K562 (cell line): ENCODE results near the gene SEMA4F. TPM values are rescaled to one million over a fixed set of nuclear protein-coding genes. Genes with fewer than 3 reads are reported as not detected.

ENCODE experiments used
- ATAC-seq: fragments of 200-7000 bp; cut with Tn5 transposase; 3 replicates; pipeline ENCODE4 v1.9.1; 2020; ENCODE audit warnings: moderate library complexity
- BruUV-seq: library from RNA; stranded (reverse); fragments of 400-500 nt; replicated peaks from 2 replicates; lab custom pipeline; 2021; lab: Mats Ljungman, UMichigan
- CTCF ChIA-PET: fragments of 300-600 bp; formaldehyde crosslinking; extraction: SDS; loops from one replicate; lab custom pipeline; 2021; ENCODE audit warnings: low intra/inter-chr PET ratio; lab: Yijun Ruan, JAX
- POLR2A ChIA-PET: fragments of 300-600, 350-650 bp; sonication (Branson Sonifier 250); formaldehyde crosslinking; extraction: SDS; loops from one replicate; lab custom pipeline; 2021; ENCODE audit warnings: antibody characterized with exemption, inconsistent platforms; lab: Yijun Ruan, JAX
- DNase-seq, 4 experiments: peaks; one replicate each; pipeline versions ENCODE4 v3.0.0 to v3.0.0-alpha.2; 2011 to 2018; ENCODE audit warnings: low spot score in 3 of 4, mixed read lengths in 3 of 4; ENCODE audit errors: extremely low read depth in 1 of 4
- FAIRE-seq: peaks from 2 replicates; lab custom pipeline; 2011; peaks lifted over from hg19 to GRCh38; lab: Jason Lieb, UNC
- H2AFZ ChIP-seq: 2 replicates; pipeline ENCODE4 v1.6.0; 2011; ENCODE audit warnings: low read depth, low read length, control low read depth, inconsistent platforms
- H3K27ac ChIP-seq: fragments of 200-600 bp; 3 replicates; pipeline ENCODE4 v1.8.0; 2011; ENCODE audit warnings: low read depth, mild to moderate bottlenecking, control low read depth, inconsistent platforms, low read length, moderate library complexity, mixed read lengths; ENCODE audit errors: extremely low read depth
- H3K27me3 ChIP-seq, 2 experiments: fragments of 300-600 bp in 1 of 2; 2 replicates in 1 of 2; 3 replicates in 1 of 2; pipeline versions ENCODE4 v1.6.0 to v1.8.0; 2011; ENCODE audit warnings: inconsistent platforms in 2 of 2, low read length in 2 of 2, mild to moderate bottlenecking in 1 of 2, mixed read lengths in 1 of 2, moderate library complexity in 1 of 2; ENCODE audit not compliant: control insufficient read depth in 2 of 2, insufficient read depth in 2 of 2
- H3K36me3 ChIP-seq: fragments of 300-600 bp; 3 replicates; pipeline ENCODE4 v1.8.0; 2011; ENCODE audit warnings: mild to moderate bottlenecking, low read length, inconsistent platforms; ENCODE audit not compliant: control insufficient read depth, insufficient read depth
- H3K4me1 ChIP-seq, 2 experiments: fragments of 200-600 bp in 1 of 2; replicated peaks in 1 of 2; 2 replicates in 1 of 2; 3 replicates in 1 of 2; pipeline versions ENCODE4 v1.5.1 to v1.8.0; 2011; ENCODE audit warnings: inconsistent platforms in 2 of 2, low read length in 2 of 2, mild to moderate bottlenecking in 1 of 2, mixed read lengths in 1 of 2, moderate library complexity in 1 of 2; ENCODE audit not compliant: control insufficient read depth in 2 of 2, insufficient read depth in 2 of 2
- H3K4me2 ChIP-seq: 2 replicates; pipeline ENCODE4 v1.6.1; 2011; ENCODE audit warnings: low read length, control low read depth, inconsistent platforms, mixed read lengths; ENCODE audit not compliant: insufficient read depth
- H3K4me3 ChIP-seq: fragments of 200-600 bp; sonication (generic), shearing (Covaris generic); 2 replicates; pipeline ENCODE4 v1.5.1; 2016; ENCODE audit warnings: control low read depth, inconsistent platforms
- H3K79me2 ChIP-seq: fragments of 200-600 bp; 3 replicates; pipeline ENCODE4 v1.8.0; 2011; ENCODE audit warnings: low read length, inconsistent platforms; ENCODE audit not compliant: control insufficient read depth, insufficient read depth
- H3K9ac ChIP-seq, 2 experiments: 2 replicates each; pipeline versions ENCODE4 v1.6.0 to v1.6.1; 2011; ENCODE audit warnings: low read depth in 2 of 2, low read length in 2 of 2, control low read depth in 1 of 2, inconsistent platforms in 1 of 2, mild to moderate bottlenecking in 1 of 2, mixed read lengths in 1 of 2; ENCODE audit not compliant: insufficient read depth in 1 of 2
- H3K9me1 ChIP-seq: one replicate; pipeline ENCODE4 v1.6.0; 2011; ENCODE audit warnings: inconsistent platforms, mild to moderate bottlenecking, low read length, moderate library complexity; ENCODE audit not compliant: control insufficient read depth, insufficient read depth
- H3K9me3 ChIP-seq: replicated peaks from 2 replicates; pipeline ENCODE4 v1.5.1; 2011; ENCODE audit warnings: low read depth, low read length, inconsistent platforms; ENCODE audit not compliant: control insufficient read depth, insufficient read depth
- H4K20me1 ChIP-seq: replicated peaks from 2 replicates; pipeline ENCODE4 v1.6.1; 2011; ENCODE audit warnings: low read length, inconsistent platforms, mixed read lengths; ENCODE audit not compliant: control insufficient read depth, insufficient read depth
- BCL6 ChIP-seq: fragments of 250-450 bp; sonication (Bioruptor Pico); IDR thresholded peaks from 2 replicates; pipeline ENCODE4 v1.4.0; 2020
- ILK ChIP-seq: fragments of 450-650 bp; IDR thresholded peaks from 2 replicates; pipeline ENCODE4 v1.6.1; 2016; ENCODE audit warnings: missing genetic modification characterization, low read depth, mild to moderate bottlenecking, missing compliant biosample characterization, moderate library complexity, borderline replicate concordance
- RUNX1 ChIP-seq: sonication (generic); IDR thresholded peaks from 2 replicates; pipeline ENCODE4 v1.6.1; 2016; ENCODE audit warnings: antibody characterized with exemption, low read depth
- in situ Hi-C: fragments of 300-500 bp; cut with MboI; formaldehyde crosslinking; loops from 4 replicates; pipeline ENCODE4 v1.15.0; 2018; ENCODE audit warnings: inconsistent platforms, mixed read lengths
- intact Hi-C: fragments of 100-400 bp; cut with micrococcal nuclease; formaldehyde crosslinking; loops from 2 replicates; pipeline ENCODE4 v1.14.2; 2022
- polyA plus RNA-seq, 8 experiments: library from polyadenylated mRNA; depleted of rRNA in 4 of 8; stranded (reverse) in 5 of 8; unstranded in 3 of 8; fragments of >200 nt; fragmentation: Nextera tagmentation in 2 of 8; fragmentation: Illumina TruSeq in 1 of 8; extraction: Ambion mirVana in 2 of 8; extraction: Trizol in 1 of 8; gene quantifications; 2 replicates each; pipeline versions ENCODE4 v1.2.1 to v1.2.3, GENCODE V29; 2011 to 2014; ENCODE audit warnings: inconsistent platforms in 1 of 8, missing spikeins in 1 of 8
- total RNA-seq, 7 experiments: library from RNA; depleted of rRNA in 6 of 7; stranded (reverse); fragments of >200 nt in 6 of 7; fragmentation: Illumina TruSeq in 2 of 7; extraction: Trizol in 2 of 7; gene quantifications; 2 replicates each; pipeline versions ENCODE4 v1.2.1 to v1.2.3, GENCODE V29; 2011 to 2021; ENCODE audit warnings: low replicate concordance in 1 of 7
- TF ChIP-seq, protein P1 (sequence below): fragments of 150-350 bp; IDR thresholded peaks from 2 replicates; pipeline ENCODE4 v1.6.1; 2014; ENCODE audit warnings: low read depth, mild to moderate bottlenecking, low read length, borderline replicate concordance

SEMA4F gene
- total and polyA plus RNA-seq, 9 of the 15 experiments (the other 6 are each of a cell fraction or from before 2014, with no cell fraction given), result 0.08 to 1.6 (median 0.33) TPM

DNA sequence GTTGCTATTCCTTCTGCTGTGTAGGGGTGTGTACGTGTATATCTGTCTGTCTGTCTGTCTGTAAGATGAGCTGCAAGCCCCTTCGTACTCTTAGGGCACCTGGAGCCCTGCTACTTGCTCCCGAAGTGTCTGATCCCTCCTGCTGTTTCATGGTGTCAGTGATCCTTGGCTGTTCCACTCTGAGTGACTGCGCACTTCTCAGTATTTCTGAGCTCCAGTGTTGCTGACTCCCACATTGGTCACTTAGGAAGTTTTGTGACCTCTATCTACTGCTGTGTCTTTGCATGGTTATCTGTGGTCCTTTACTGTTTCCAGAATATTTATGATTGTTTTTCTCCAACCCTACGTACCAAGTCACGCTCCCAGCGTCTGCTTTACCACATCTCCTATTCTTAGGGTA, 16.2 kb downstream of the SEMA4F start (continued):
- TF ChIP-seq, protein P1, sequence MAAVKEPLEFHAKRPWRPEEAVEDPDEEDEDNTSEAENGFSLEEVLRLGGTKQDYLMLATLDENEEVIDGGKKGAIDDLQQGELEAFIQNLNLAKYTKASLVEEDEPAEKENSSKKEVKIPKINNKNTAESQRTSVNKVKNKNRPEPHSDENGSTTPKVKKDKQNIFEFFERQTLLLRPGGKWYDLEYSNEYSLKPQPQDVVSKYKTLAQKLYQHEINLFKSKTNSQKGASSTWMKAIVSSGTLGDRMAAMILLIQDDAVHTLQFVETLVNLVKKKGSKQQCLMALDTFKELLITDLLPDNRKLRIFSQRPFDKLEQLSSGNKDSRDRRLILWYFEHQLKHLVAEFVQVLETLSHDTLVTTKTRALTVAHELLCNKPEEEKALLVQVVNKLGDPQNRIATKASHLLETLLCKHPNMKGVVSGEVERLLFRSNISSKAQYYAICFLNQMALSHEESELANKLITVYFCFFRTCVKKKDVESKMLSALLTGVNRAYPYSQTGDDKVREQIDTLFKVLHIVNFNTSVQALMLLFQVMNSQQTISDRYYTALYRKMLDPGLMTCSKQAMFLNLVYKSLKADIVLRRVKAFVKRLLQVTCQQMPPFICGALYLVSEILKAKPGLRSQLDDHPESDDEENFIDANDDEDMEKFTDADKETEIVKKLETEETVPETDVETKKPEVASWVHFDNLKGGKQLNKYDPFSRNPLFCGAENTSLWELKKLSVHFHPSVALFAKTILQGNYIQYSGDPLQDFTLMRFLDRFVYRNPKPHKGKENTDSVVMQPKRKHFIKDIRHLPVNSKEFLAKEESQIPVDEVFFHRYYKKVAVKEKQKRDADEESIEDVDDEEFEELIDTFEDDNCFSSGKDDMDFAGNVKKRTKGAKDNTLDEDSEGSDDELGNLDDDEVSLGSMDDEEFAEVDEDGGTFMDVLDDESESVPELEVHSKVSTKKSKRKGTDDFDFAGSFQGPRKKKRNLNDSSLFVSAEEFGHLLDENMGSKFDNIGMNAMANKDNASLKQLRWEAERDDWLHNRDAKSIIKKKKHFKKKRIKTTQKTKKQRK, result no peak

GRCh38 chr2:74671479-74671878, 17.4 kb downstream of the SEMA4F start:
- ATAC-seq (no peak), FAIRE-seq (no peak), DNase-seq (no peak)
- TF ChIP-seq RUNX1 (no peak), ILK (tag) (no peak), BCL6 (CRISPR knock-in tag) (no peak)
- no peaks in the 10 kb centered on the region for H4K20me1 ChIP-seq
- peaks cover 14 to 36% of the 10 kb centered on the region in 2 experiments; a peak in 4 of 5 replicates for H3K27me3 ChIP-seq
- CTCF ChIA-PET, result no interaction called here
- POLR2A ChIA-PET, result interaction anchor here (0.6 to 0.7 kb wide), 2 partner anchors 11 to 480 kb away, joined by 3 to 5 read pairs; no protein-coding TSS in a partner anchor
- H3K4me1 ChIP-seq, result peaks cover 0 to 4% of the 10 kb centered on the region in 2 experiments; a peak in 1 of 5 replicates
- H3K36me3 ChIP-seq, result no peaks in the 10 kb centered on the region
- no peak overlapping the region for H3K9ac ChIP-seq
- H2AFZ ChIP-seq, result no peak overlapping the region
- no peak overlapping the region for H3K4me2 ChIP-seq
- H3K4me3 ChIP-seq, result no peak overlapping the region
- H3K79me2 ChIP-seq, result no peaks in the 10 kb centered on the region
- no peaks in the 10 kb centered on the region for H3K9me1 ChIP-seq
- BruUV-seq, result no TSS peak
- intact Hi-C loops, result no loop called here
- in situ Hi-C loops, result no loop called here
- no peak overlapping the region for H3K27ac ChIP-seq
- no peaks in the 10 kb centered on the region for H3K9me3 ChIP-seq
